Hepatocyte (in vitro differentiated cells): ENCODE measurements around the gene ZFYVE26. TPM values are rescaled to one million over a fixed set of nuclear protein-coding genes. Genes with fewer than 3 reads are reported as not detected.

Experiments used
- DNase-seq: peaks from one replicate; pipeline ENCODE4 v3.0.0-alpha.2; 2016; ENCODE audit warnings: low spot score
- H2AFZ ChIP-seq: fragments of 200-600 bp; sonication (generic); 2 replicates; pipeline ENCODE4 v1.6.0; 2016; ENCODE audit warnings: antibody characterized with exemption, mild to moderate bottlenecking
- H3K27ac ChIP-seq: fragments of 200-600 bp; sonication (generic); 2 replicates; pipeline ENCODE4 v1.5.1; 2016; ENCODE audit warnings: mild to moderate bottlenecking
- H3K27me3 ChIP-seq: fragments of 200-600 bp; sonication (generic); 2 replicates; pipeline ENCODE4 v1.6.1; 2016
- H3K36me3 ChIP-seq: fragments of 200-600 bp; sonication (generic); replicated peaks from 2 replicates; pipeline ENCODE4 v1.5.1; 2016; ENCODE audit warnings: low read depth; ENCODE audit not compliant: insufficient read depth
- H3K4me1 ChIP-seq: fragments of 200-600 bp; sonication (generic); 2 replicates; pipeline ENCODE4 v1.5.1; 2016; ENCODE audit warnings: mild to moderate bottlenecking, moderate library complexity; ENCODE audit not compliant: insufficient read depth
- H3K4me2 ChIP-seq: fragments of 200-600 bp; sonication (generic); 2 replicates; pipeline ENCODE4 v1.6.0; 2016
- H3K4me3 ChIP-seq: fragments of 200-600 bp; sonication (generic); 2 replicates; pipeline ENCODE4 v1.5.1; 2016; ENCODE audit warnings: mild to moderate bottlenecking
- H3K79me2 ChIP-seq: fragments of 200-600 bp; sonication (generic); 2 replicates; pipeline ENCODE4 v1.6.0; 2017; ENCODE audit warnings: mild to moderate bottlenecking
- H3K9me2 ChIP-seq: fragments of 200-600 bp; sonication (generic); replicated peaks from 2 replicates; pipeline ENCODE4 v1.6.0; 2017; ENCODE audit warnings: mild to moderate bottlenecking; ENCODE audit not compliant: insufficient read depth
- H3K9me3 ChIP-seq: fragments of 200-600 bp; sonication (generic); 2 replicates; pipeline ENCODE4 v1.5.1; 2016; ENCODE audit warnings: low read depth, mild to moderate bottlenecking
- H4K20me1 ChIP-seq: fragments of 200-600 bp; sonication (generic); 2 replicates; pipeline ENCODE4 v1.6.0; 2016; ENCODE audit warnings: mild to moderate bottlenecking; ENCODE audit not compliant: insufficient read depth, poor library complexity, severe bottlenecking
- CTCF ChIP-seq: fragments of 200-600 bp; sonication (generic); IDR thresholded peaks from 2 replicates; pipeline ENCODE4 v1.5.1; 2016; ENCODE audit warnings: antibody characterized with exemption, mild to moderate bottlenecking; ENCODE audit not compliant: poor library complexity
- EZH2 ChIP-seq: fragments of 200-600 bp; sonication (generic); IDR thresholded peaks from 2 replicates; pipeline ENCODE4 v1.6.1; 2016; ENCODE audit warnings: antibody characterized with exemption, mild to moderate bottlenecking, borderline replicate concordance
- EZH2phosphoT487 ChIP-seq: fragments of 200-600 bp; sonication (generic); IDR thresholded peaks from one replicate; pipeline ENCODE4 v1.6.1; 2018; ENCODE audit warnings: antibody characterized with exemption, mild to moderate bottlenecking, low read depth, moderate library complexity; ENCODE audit not compliant: unreplicated experiment, severe bottlenecking
- WGBS: methylation state at CpG from one replicate; pipeline ENCODE4 v1.1.6; 2016; ENCODE audit warnings: low lambda C conversion rate; ENCODE audit errors: missing lambda C conversion rate; 5-methylcytosine and 5-hydroxymethylcytosine counted together
- polyA plus RNA-seq: library from polyadenylated mRNA; unstranded; fragments of >200 nt; fragmentation: Nextera tagmentation; extraction: Ambion mirVana; gene quantifications from 2 replicates; pipeline ENCODE4 v1.2.1, GENCODE V29; 2016
- total RNA-seq: library from RNA; depleted of rRNA; stranded (reverse); fragments of >200 nt; gene quantifications from 2 replicates; pipeline ENCODE4 v1.2.3, GENCODE V29; 2014

Gene ZFYVE26
- total and polyA plus RNA-seq, 2 experiments from 2014 or later = 5.5 to 32.3 TPM

GRCh38 chr14:67763158-67763822 is 53.1 kb downstream of the ZFYVE26 start:
- Histone ChIP-seq H3K36me3 (no peaks in the 10 kb centered on the region), H3K27me3 (no peaks in the 10 kb centered on the region), H4K20me1 (no peaks in the 10 kb centered on the region), H2AFZ (no peak overlapping the region), H3K4me1 (peaks cover 9% of the 10 kb centered on the region), H3K4me3 (no peak overlapping the region), H3K9me2 (no peaks in the 10 kb centered on the region), H3K9me3 (no peaks in the 10 kb centered on the region), H3K4me2 (no peak overlapping the region), H3K27ac (peak overlapping the region; percentile 93), H3K79me2 (no peaks in the 10 kb centered on the region)
- TF ChIP-seq EZH2 (no peak), CTCF (no peak), EZH2phosphoT487 (no peak)
- WGBS = 68% methylated on average over 4 of the region's 4 CpGs
- DNase-seq = peak; percentile 61

DNA sequence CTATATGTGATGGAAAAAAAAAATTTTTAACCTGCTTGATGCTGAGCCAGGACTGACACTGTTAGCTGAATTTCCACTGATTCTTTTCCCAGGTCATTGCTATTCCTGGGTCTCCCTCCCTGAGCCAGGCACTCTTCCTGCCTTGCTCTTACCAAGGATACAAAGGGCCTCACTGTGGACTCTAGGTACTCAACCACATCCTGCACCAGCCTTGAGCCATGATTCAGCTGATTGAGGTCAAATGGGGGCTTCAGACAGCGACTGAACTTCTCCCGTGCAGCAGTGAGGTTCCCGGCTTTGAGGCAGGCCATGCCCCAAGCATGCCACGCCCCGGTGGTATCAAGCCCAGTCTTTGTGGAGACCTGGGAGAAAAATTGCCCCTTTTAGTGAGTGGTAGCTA is 54.3 kb downstream of the ZFYVE26 start:
- Histone ChIP-seq H3K79me2 (no peaks in the 10 kb centered on the region), H3K4me3 (no peak overlapping the region), H2AFZ (no peak overlapping the region), H3K27ac (no peak overlapping the region), H3K9me2 (no peaks in the 10 kb centered on the region), H4K20me1 (no peaks in the 10 kb centered on the region), H3K4me1 (peaks cover 9% of the 10 kb centered on the region), H3K27me3 (no peaks in the 10 kb centered on the region), H3K36me3 (no peaks in the 10 kb centered on the region), H3K4me2 (no peak overlapping the region), H3K9me3 (no peaks in the 10 kb centered on the region)
- no peak for DNase-seq
- TF ChIP-seq EZH2 (no peak), EZH2phosphoT487 (no peak), CTCF (no peak)
- 95% methylated on average over 5 of the region's 5 CpGs for WGBS

- Histone ChIP-seq H3K4me3 (no peak overlapping the region), H3K9me2 (no peaks in the 10 kb centered on the region), H3K4me2 (no peak overlapping the region), H3K27me3 (no peaks in the 10 kb centered on the region), H3K27ac (no peak overlapping the region), H3K79me2 (no peaks in the 10 kb centered on the region), H4K20me1 (no peaks in the 10 kb centered on the region), H3K4me1 (peaks cover 9% of the 10 kb centered on the region), H3K36me3 (no peaks in the 10 kb centered on the region), H3K9me3 (no peaks in the 10 kb centered on the region), H2AFZ (no peak overlapping the region)
- no peak for TF ChIP-seq EZH2phosphoT487
- TF ChIP-seq CTCF = no peak
- 87% methylated on average over 2 of the region's 2 CpGs for WGBS
- DNase-seq = no peak
Observed at GRCh38 chr14:67759916-67760315, 56.5 kb downstream of the ZFYVE26 start.
